H7 (cell line): ENCODE measurements around the gene HDGFL2. TPM values are rescaled to one million over a fixed set of nuclear protein-coding genes. Genes with fewer than 3 reads are reported as not detected.
A peak's percentile ranks its signal among the peaks of the same experiment; 100 is the strongest.

Source experiments
- DNase-seq: peaks from one replicate; pipeline ENCODE4 v3.0.0; 2012
- H3K27me3 ChIP-seq: 2 replicates; pipeline ENCODE4 v1.6.0; 2011; ENCODE audit warnings: mild to moderate bottlenecking, low read length; ENCODE audit not compliant: control insufficient read depth, insufficient read depth
- H3K36me3 ChIP-seq: replicated peaks from 2 replicates; pipeline ENCODE4 v1.5.1; 2011; ENCODE audit warnings: low read length; ENCODE audit not compliant: control insufficient read depth, insufficient read depth
- H3K4me3 ChIP-seq: 2 replicates; pipeline ENCODE4 v1.5.1; 2011; ENCODE audit warnings: low read depth, mild to moderate bottlenecking, control low read depth, low read length, moderate library complexity; ENCODE audit not compliant: insufficient read depth
- total RNA-seq: library from RNA; depleted of rRNA; stranded (reverse); fragments of >200 nt; shearing (Covaris generic); gene quantifications from 2 replicates; pipeline ENCODE4 v1.2.3, GENCODE V29; 2014

HDGFL2 gene
- total RNA-seq, 1 experiment from 2014 or later, result 111 TPM

- Histone ChIP-seq H3K27me3 (peaks cover 2% of the 10 kb centered on the region), H3K4me3 (no peak overlapping the region), H3K36me3 (peaks cover 4% of the 10 kb centered on the region)
- DNase-seq, result peak; percentile 53
These were observed 33.7 kb downstream of the HDGFL2 start for GRCh38 chr19:4505570-4506448.

DNA sequence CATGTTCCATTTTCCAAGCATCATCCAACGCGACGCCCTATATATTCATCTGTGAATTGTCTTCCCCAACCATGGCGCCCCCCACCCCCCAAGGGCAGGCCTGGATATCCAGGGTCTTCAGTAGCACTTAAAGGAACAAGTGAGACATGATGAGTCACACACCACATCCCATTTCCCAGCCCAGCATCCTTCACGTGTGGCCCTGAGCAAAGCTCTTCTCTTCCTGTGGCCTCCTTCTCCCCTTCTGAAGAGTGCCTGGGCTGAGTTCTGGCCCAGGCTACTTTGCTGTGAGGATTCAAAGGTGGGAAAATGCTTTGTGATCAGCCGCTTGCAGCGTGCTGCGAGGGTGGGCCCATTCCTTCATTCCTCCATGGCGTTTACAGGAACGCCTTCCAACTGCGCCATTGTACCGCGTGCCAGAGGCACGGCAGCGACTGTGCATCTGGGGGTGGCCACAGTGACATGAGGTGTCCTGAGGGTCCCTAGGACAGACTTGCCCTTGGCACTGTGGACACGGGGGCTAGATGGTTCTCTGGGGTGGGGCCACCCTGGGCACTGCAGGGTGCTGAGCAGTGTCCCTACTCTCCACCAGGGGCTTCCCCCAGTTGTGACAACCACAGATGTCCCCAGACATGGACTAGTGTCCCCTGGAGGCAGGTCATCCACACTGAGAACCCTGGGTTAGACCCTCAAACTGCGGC, 34.5 kb downstream of the HDGFL2 start:
- Histone ChIP-seq H3K36me3 (peaks cover 4% of the 10 kb centered on the region), H3K4me3 (no peak overlapping the region), H3K27me3 (peaks cover 2% of the 10 kb centered on the region)
- DNase-seq, result peak; percentile 47

- no peak overlapping the region for H3K4me3 ChIP-seq
- peaks cover 4% of the 10 kb centered on the region for H3K36me3 ChIP-seq
- no peak for DNase-seq
- peaks cover 5% of the 10 kb centered on the region for H3K27me3 ChIP-seq
These were observed 35.0 kb downstream of the HDGFL2 start for GRCh38 chr19:4507150-4507452.

GRCh38 chr19:4507804-4508203, 35.7 kb downstream of the HDGFL2 start:
- Histone ChIP-seq H3K4me3 (no peak overlapping the region), H3K36me3 (peaks cover 3% of the 10 kb centered on the region), H3K27me3 (peaks cover 5% of the 10 kb centered on the region)
- DNase-seq, result peak; percentile 68

- Histone ChIP-seq H3K36me3 (peaks cover 2% of the 10 kb centered on the region), H3K27me3 (peaks cover 7% of the 10 kb centered on the region), H3K4me3 (no peak overlapping the region)
- peak; percentile 53 for DNase-seq
These were observed 36.6 kb downstream of the HDGFL2 start for GRCh38 chr19:4508698-4509097.

DNA sequence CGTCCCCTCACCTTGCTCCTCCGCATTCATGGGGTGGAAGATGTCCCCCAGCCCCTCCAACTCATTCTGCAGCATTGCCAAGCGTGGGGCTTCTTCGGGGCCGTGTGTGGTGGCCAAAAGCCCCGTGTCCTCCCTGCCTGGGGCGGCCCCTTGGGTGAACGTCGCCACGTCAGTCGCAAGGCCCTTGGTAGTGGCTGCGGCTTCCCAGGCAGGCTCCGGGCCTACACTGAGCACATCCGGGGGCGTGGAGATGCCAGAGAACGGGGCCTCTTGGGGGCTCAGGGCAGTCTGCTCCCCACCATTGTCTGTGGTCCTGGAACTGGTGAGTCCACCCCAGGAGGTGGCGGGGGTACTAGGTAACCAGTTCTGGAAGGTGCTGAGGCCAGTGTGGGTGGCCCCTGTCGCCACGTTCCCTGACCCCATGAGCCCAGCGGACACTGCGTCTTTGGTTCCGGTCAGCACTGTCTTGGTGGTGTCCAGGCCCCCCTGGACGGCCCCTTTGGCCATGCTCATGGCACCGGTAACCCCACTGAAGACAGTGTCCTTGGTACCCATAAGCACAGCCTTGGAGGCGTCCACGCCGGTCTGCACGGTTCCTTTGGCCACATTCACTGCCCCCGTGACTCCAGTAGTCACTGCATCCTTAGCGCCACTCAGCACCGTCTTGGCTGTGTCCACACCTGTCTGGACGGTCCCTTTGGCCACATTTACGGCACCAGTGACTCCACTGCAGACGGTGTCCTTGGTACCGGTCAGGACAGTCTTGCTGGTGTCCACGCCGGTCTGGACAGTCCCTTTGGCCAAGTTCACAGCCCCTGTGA, 38.5 kb downstream of the HDGFL2 start:
- no peak for DNase-seq
- H3K36me3 ChIP-seq, result no peaks in the 10 kb centered on the region; the same call in 1 of the 2 replicates
- H3K4me3 ChIP-seq, result no peak overlapping the region
- peaks cover 9% of the 10 kb centered on the region for H3K27me3 ChIP-seq

DNA sequence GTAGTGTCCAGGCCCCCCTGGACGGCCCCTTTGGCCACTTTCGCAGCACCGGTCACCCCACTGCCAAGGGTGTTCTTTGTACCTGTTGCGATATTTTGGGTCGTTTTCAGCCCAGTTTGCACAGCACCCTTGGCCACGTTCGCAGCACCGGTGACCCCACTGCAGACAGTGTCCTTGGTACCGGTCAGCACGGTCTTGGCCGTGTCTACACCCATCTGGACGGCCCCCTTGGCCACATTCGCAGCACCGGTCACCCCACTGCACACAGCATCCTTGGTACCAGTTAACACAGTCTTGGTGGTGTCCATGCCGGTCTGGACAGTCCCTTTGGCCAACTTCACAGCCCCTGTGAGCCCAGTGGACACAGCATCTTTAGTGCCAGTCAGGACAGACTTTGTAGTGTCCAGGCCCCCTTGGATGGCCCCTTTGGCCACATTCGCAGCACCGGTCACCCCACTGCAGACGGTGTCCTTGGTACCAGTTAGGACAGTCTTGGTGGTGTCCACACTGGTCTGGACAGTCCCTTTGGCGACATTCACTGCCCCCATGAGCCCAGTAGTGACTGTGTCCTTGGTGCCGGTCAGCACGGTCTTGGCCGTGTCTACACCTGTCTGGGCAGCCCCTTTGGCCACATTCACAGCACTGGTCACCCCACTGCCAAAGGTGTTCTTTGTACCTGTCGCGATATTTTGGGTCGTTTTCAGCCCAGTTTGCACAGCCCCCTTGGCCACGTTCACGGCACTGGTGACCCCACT, 39.4 kb downstream of the HDGFL2 start:
- Histone ChIP-seq H3K27me3 (peaks cover 12% of the 10 kb centered on the region), H3K36me3 (no peaks in the 10 kb centered on the region), H3K4me3 (no peak overlapping the region)
- no peak for DNase-seq

DNA sequence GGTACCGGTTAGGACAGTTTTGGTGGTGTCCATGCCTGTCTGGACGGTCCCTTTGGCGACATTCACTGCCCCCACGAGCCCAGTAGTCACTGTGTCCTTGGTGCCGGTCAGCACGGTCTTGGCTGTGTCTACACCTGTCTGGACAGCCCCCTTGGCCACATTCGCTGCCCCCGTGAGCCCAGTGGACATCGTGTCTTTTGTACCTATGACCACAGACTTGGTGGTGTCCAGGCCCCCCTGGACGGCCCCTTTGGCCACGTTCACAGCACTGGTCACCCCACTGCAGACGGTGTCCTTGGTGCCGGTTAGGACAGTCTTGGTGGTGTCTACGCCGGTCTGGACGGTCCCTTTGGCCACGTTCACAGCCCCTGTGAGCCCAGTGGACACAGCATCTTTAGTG, 40.0 kb downstream of the HDGFL2 start:
- Histone ChIP-seq H3K36me3 (no peaks in the 10 kb centered on the region), H3K4me3 (no peak overlapping the region), H3K27me3 (peaks cover 13% of the 10 kb centered on the region)
- DNase-seq, result no peak

DNA sequence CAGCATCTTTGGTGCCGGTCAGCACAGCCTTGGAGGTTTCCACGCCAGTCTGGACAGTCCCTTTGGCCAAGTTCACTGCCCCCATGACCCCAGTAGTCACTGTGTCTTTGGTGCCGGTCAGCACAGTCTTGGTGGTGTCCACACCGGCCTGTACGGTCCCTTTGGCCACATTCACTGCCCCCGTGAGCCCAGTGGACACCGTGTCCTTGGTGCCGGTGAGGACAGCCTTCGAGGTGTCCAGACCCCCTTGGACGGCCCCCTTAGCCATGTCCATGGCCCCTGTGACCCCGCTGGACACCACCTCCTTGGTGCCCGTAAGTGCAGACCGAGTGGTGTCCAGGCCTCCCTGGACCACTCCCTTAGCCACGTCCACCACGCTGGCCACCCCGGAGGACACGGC, 41.2 kb downstream of the HDGFL2 start:
- Histone ChIP-seq H3K27me3 (peaks cover 13% of the 10 kb centered on the region), H3K36me3 (no peaks in the 10 kb centered on the region), H3K4me3 (no peak overlapping the region)
- no peak for DNase-seq

GRCh38 chr19:4515732-4516131, 43.6 kb downstream of the HDGFL2 start:
- no peaks in the 10 kb centered on the region for H3K36me3 ChIP-seq

GRCh38 chr19:4516199-4516938, 44.3 kb downstream of the HDGFL2 start:
- peak; percentile 77 for DNase-seq
- Histone ChIP-seq H3K36me3 (no peaks in the 10 kb centered on the region), H3K4me3 (no peak overlapping the region), H3K27me3 (peaks cover 11% of the 10 kb centered on the region)

More at GRCh38 chr19:4515732-4516131, 43.6 kb downstream of the HDGFL2 start:
- H3K27me3 ChIP-seq, result peaks cover 11% of the 10 kb centered on the region
- no peak overlapping the region for H3K4me3 ChIP-seq
- DNase-seq, result no peak

DNA sequence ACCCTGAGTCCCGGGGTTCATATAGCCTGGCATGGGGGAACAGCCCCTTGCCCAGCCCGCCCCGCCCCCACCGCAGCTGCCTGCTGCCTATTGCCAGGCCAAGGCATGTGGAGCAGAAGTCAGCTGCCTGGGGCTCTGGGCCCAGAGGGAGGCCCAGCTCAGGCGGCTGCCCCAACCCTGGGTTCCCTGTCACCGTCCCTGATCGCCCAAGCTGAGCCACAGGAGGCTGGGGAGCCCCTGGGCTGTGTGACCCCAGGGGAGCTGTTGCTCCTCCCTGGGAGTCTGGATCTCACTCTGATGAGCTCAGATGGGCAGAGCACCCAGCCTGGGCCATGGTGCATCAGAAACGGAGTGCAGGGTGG, 44.8 kb downstream of the HDGFL2 start:
- H3K4me3 ChIP-seq, result no peak overlapping the region
- no peak for DNase-seq
- H3K27me3 ChIP-seq, result peaks cover 12% of the 10 kb centered on the region
- no peaks in the 10 kb centered on the region for H3K36me3 ChIP-seq

DNA sequence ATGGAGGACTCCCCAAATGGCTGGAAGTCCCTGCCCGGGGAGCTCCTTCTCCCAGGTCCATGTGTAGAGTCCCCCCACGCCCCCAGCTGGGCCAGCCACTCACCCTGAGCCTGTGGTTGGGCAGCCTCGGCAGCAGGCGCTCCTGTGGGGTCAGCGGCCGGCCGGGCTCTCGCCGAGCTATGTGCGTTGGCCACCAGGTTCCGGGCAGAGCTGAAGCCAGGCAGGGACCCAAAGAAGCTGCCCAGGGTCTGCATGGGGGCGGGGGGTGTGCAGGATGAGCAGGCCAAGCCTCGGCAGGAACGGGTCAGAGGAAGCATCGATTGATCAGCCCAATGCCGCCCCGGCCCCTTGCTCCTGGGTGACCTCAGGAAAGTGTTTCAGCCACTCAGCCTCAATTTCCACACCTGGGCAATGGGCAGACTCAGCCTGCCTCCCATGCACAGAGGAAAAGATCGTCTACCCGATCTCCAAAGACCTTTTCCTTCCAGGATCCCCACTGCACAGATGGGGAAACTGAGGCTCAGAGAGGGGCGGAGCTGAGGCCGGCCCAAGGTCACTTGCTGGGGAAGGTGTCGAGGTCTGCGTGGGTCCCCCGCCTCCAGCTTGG, 45.5 kb downstream of the HDGFL2 start:
- H3K36me3 ChIP-seq, result no peaks in the 10 kb centered on the region
- no peak overlapping the region for H3K4me3 ChIP-seq
- peaks cover 11% of the 10 kb centered on the region for H3K27me3 ChIP-seq
- DNase-seq, result no peak
